HepG2 (cell line): ENCODE measurements around the gene SLC6A4.

ENCODE experiments used
- DMAP1 ChIP-seq: IDR thresholded peaks from 2 replicates; pipeline ENCODE4 v1.6.1; 2016
- EP300 ChIP-seq, 3 experiments: sonication (generic) in 1 of 3; formaldehyde crosslinking in 1 of 3; IDR thresholded peaks; 2 replicates each; pipeline versions ENCODE4 v1.5.1 to v1.6.1; 2011 to 2020; ENCODE audit warnings: low read depth in 2 of 3, low read length in 2 of 3, borderline replicate concordance in 1 of 3, improper control_type of control experiment in 1 of 3, mild to moderate bottlenecking in 1 of 3, missing genetic modification reagents in 1 of 3, moderate library complexity in 1 of 3
- KDM1A ChIP-seq: IDR thresholded peaks from 2 replicates; pipeline ENCODE4 v1.6.1; 2016; ENCODE audit warnings: missing compliant biosample characterization
- KDM2A ChIP-seq: sonication (generic); formaldehyde crosslinking; IDR thresholded peaks from 2 replicates; pipeline ENCODE4 v1.4.0; 2020; ENCODE audit warnings: low read depth, missing genetic modification reagents, borderline replicate concordance
- MED1 ChIP-seq: sonication (generic); formaldehyde crosslinking; IDR thresholded peaks from 2 replicates; pipeline ENCODE4 v1.4.0; 2020; ENCODE audit warnings: missing genetic modification reagents
- POLR2A ChIP-seq, 2 experiments: IDR thresholded peaks; 2 replicates each; pipeline ENCODE4 v1.6.1; 2011; ENCODE audit warnings: low read depth in 2 of 2, low read length in 2 of 2, mild to moderate bottlenecking in 1 of 2, moderate library complexity in 1 of 2; ENCODE audit not compliant: insufficient read depth in 1 of 2
- ZNF792 ChIP-seq: IDR thresholded peaks from 2 replicates; pipeline ENCODE4 v1.6.1; 2016
- TF ChIP-seq, protein P1 (sequence below): sonication (generic); formaldehyde crosslinking; IDR thresholded peaks from 2 replicates; pipeline ENCODE4 v1.5.0; 2020; ENCODE audit warnings: mild to moderate bottlenecking, missing genetic modification reagents, moderate library complexity
- TF ChIP-seq, protein P2 (sequence below): sonication (generic); formaldehyde crosslinking; IDR thresholded peaks from 2 replicates; pipeline ENCODE4 v1.4.0; 2020; ENCODE audit warnings: missing genetic modification reagents

DNA sequence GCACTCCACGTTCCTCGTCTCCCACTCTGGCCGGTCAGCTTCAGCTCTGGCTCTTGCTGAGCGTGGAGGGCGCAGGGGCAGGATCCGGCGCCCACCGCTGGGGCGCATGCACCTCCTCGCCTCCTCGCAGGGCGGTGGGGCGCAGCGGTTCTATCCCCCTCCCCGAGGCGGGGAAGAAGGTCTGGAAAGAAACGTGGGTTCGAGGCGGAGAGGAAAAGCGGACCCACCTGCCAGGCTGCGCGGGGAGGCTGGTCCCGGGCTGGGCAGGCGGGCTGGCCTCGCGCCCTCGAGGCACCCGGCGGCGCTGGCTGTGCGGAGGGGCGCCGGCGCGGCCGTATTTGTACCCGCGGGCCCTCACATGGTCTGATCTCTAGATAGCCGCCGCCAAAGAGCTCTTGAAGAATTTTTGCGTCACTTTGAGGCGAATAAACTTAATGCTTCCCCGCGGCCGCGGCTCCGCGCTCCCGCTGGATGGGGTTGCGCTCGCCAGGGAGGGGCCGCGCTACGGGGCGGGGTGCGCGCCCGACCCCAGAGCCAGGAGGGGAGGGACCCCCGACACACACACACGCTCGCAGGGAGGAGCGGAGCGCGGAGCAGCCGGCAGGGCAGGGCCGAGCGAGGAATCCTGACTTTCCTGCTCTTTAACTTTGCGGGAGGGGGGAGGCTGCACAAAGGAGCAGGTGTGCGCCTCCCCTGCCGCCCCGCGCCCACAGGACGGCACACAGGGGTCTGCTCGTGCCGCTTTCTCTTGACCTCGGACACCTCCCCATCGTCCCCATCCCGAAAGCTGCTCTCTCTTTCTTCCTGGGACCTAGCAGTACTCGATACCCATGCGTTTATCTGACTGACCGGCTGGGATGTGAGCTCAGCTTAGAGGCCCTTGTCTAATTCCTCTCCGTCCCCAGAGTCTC is at the start of gene SLC6A4:
- no peak for TF ChIP-seq MED1 (CRISPR knock-in tag)
- TF ChIP-seq, protein P1, sequence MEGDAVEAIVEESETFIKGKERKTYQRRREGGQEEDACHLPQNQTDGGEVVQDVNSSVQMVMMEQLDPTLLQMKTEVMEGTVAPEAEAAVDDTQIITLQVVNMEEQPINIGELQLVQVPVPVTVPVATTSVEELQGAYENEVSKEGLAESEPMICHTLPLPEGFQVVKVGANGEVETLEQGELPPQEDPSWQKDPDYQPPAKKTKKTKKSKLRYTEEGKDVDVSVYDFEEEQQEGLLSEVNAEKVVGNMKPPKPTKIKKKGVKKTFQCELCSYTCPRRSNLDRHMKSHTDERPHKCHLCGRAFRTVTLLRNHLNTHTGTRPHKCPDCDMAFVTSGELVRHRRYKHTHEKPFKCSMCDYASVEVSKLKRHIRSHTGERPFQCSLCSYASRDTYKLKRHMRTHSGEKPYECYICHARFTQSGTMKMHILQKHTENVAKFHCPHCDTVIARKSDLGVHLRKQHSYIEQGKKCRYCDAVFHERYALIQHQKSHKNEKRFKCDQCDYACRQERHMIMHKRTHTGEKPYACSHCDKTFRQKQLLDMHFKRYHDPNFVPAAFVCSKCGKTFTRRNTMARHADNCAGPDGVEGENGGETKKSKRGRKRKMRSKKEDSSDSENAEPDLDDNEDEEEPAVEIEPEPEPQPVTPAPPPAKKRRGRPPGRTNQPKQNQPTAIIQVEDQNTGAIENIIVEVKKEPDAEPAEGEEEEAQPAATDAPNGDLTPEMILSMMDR (CRISPR knock-in tag) = no peak
- no peak for TF ChIP-seq ZNF792 (CRISPR knock-in tag)
- TF ChIP-seq DMAP1 (CRISPR knock-in tag) = no peak
- no peak for TF ChIP-seq KDM2A (CRISPR knock-in tag)
- TF ChIP-seq, protein P2, sequence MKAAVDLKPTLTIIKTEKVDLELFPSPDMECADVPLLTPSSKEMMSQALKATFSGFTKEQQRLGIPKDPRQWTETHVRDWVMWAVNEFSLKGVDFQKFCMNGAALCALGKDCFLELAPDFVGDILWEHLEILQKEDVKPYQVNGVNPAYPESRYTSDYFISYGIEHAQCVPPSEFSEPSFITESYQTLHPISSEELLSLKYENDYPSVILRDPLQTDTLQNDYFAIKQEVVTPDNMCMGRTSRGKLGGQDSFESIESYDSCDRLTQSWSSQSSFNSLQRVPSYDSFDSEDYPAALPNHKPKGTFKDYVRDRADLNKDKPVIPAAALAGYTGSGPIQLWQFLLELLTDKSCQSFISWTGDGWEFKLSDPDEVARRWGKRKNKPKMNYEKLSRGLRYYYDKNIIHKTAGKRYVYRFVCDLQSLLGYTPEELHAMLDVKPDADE (CRISPR knock-in tag) = no peak
- no peak for TF ChIP-seq KDM1A (CRISPR knock-in tag)
- no peak for TF ChIP-seq EP300 (IDR thresholded peaks at IDR 0.05; ENCODE audit: low read depth in 2 of 2, low read length in 2 of 2)
- TF ChIP-seq EP300 (CRISPR knock-in tag; IDR thresholded peaks at IDR 0.05; ENCODE audit: borderline replicate concordance) = no peak
- no peak for TF ChIP-seq POLR2A (IDR thresholded peaks at IDR 0.05; ENCODE audit: insufficient read depth in 1 of 2, low read depth in 2 of 2, low read length in 2 of 2)
